Right lobe of liver (tissue), 4 donors: ENCODE measurements around the gene ZFP62.

Experiments used
- CTCF ChIP-seq, 4 donors: fragments of 200-600 bp in 3 of 4; fragments of 450-650 bp in 1 of 4; IDR thresholded peaks; one replicate each; pipeline versions ENCODE4 v1.5.1 to v1.8.0; 2016 to 2022; ENCODE audit warnings: antibody characterized with exemption in 4 of 4, mild to moderate bottlenecking in 2 of 4
- POLR2A ChIP-seq: fragments of 450-650 bp; IDR thresholded peaks from one replicate; pipeline ENCODE4 v1.6.1; 2017; ENCODE audit warnings: antibody characterized with exemption, mild to moderate bottlenecking
- donor health status: DM: no; HTN: no; CAD: no.
- donor health status: DM: no; HTN: no; CAD: no.
- donor health status: DM: no; HTN: yes; CAD: no.

DNA sequence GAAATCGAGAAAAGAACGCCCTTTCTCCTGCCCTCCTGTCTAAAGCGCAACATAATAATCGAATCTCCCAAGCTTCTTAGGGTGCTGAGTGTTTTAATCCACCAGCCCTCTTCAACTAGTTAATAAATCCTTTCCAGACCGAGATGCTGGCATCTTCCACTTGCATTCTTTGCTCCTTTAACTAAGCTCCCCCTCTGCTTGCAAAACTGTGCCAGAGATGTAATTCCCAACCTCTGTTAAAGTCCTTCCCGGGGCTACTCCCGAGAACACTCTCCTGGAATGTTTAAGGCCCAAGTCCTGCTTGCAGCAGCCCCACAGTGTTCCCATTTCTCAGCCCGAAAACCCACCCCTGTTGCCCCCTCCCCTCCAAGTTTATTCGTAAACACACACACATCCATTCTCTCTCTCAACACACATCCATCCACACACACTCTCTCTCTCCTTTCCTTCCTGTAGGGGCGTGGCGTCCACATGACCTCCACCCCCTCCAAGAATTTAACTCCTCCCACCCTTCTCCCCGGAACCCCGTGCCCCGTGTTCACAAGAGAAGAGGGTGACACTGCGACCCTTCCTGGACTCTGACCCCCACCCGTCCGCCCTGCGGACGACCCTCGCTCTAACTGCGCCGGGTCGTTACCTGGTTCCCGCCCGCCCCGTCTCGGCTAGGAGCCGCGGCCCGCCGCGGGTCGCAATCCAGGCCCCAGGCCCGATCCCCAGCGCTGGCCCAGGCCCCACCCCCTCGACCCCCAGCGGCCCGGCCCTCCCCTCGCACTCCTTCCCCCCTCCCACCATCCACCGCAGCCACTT is 51.5 kb downstream of the ZFP62 start:
- no peak for TF ChIP-seq POLR2A
- no peak for TF ChIP-seq CTCF (IDR thresholded peaks at IDR 0.05)
